ENCODE results near the gene HTR3B. TPM values are rescaled to one million over a fixed set of nuclear protein-coding genes. Genes with fewer than 3 reads are reported as not detected.

Gene HTR3B
- total RNA-seq, 1 donor from 2014 or later: not detected

GRCh38 chr11:113974741-113975470, 70.3 kb downstream of the HTR3B start, which contains the start of gene HTR3A:
TSS of gene HTR3A (plus strand) at chr11:113975108. CDS start at chr11:113975326, 218 bp downstream.
- intact Hi-C loops (cut with DNase I): loop anchor here (5.0 kb wide), 1 partner anchor 78 kb away; no protein-coding TSS in a partner anchor
- ATAC-seq (peak; percentile 95), DNase-seq (ENCODE audit: missing footprints) (peak; percentile 78)

GRCh38 chr11:113977071-113977490, 72.5 kb downstream of the HTR3B start:
- intact Hi-C loops (cut with DNase I): loop anchor here (5.0 kb wide), 1 partner anchor 80 kb away; no protein-coding TSS in a partner anchor
- no peak for ATAC-seq
- no peak for DNase-seq (ENCODE audit: missing footprints)

GRCh38 chr11:113977701-113978100, 73.1 kb downstream of the HTR3B start:
- no peak for ATAC-seq
- intact Hi-C loops (cut with DNase I): loop anchor here (5.0 kb wide), 1 partner anchor 80 kb away; no protein-coding TSS in a partner anchor
- DNase-seq (ENCODE audit: missing footprints): no peak

- DNase-seq (ENCODE audit: missing footprints) (no peak), ATAC-seq (no peak)
- intact Hi-C loops (cut with DNase I): loop anchor here (5.0 kb wide), 1 partner anchor 82 kb away; no protein-coding TSS in a partner anchor
Observed at GRCh38 chr11:113979431-113979830, 74.8 kb downstream of the HTR3B start.

GRCh38 chr11:113980785-113981184, 76.2 kb downstream of the HTR3B start:
- DNase-seq (ENCODE audit: missing footprints): no peak
- intact Hi-C loops (cut with DNase I): no loop called here
- no peak for ATAC-seq

GRCh38 chr11:113982306-113982705, 77.7 kb downstream of the HTR3B start:
- DNase-seq (ENCODE audit: missing footprints): no peak
- ATAC-seq: no peak
- intact Hi-C loops (cut with DNase I): no loop called here

DNA sequence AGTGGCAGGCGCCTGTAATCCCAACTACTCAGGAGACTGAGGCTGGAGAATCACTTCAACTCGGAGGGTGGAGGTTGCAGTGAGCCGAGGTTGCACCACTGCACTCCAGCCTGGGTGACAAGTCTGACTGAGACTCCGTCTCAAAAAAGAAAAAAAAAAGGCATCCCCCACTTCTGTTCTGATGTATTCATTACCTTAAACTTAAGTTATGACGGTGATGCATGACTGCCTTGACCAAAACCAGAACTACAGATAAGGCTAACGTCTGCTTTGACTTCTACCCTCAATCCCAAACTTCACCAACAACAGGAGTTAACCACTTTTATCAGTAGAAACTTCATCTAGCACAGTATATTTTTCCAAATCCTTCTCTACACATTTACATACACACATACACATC, 80.2 kb downstream of the HTR3B start:
- ATAC-seq: no peak
- intact Hi-C loops (cut with DNase I): no loop called here

DNA sequence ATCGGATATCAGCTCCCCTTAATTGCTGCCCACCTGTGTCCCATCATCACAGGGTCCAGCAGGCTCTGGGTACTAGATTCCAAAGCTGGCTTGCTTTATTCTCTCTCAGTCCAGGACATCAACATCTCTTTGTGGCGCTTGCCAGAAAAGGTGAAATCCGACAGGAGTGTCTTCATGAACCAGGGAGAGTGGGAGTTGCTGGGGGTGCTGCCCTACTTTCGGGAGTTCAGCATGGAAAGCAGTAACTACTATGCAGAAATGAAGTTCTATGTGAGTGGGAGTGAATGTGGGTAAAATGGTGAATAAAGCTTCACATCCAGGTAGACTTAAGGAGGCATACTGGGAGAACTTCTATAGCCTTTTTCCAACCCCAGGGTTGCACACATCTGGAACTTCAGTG, 81.3 kb downstream of the HTR3B start:
- intact Hi-C loops (cut with DNase I): no loop called here
- no peak for ATAC-seq
- DNase-seq (ENCODE audit: missing footprints): no peak

More for the DNA sequence above, 80.2 kb downstream of the HTR3B start:
- no peak for DNase-seq (ENCODE audit: missing footprints)

DNA sequence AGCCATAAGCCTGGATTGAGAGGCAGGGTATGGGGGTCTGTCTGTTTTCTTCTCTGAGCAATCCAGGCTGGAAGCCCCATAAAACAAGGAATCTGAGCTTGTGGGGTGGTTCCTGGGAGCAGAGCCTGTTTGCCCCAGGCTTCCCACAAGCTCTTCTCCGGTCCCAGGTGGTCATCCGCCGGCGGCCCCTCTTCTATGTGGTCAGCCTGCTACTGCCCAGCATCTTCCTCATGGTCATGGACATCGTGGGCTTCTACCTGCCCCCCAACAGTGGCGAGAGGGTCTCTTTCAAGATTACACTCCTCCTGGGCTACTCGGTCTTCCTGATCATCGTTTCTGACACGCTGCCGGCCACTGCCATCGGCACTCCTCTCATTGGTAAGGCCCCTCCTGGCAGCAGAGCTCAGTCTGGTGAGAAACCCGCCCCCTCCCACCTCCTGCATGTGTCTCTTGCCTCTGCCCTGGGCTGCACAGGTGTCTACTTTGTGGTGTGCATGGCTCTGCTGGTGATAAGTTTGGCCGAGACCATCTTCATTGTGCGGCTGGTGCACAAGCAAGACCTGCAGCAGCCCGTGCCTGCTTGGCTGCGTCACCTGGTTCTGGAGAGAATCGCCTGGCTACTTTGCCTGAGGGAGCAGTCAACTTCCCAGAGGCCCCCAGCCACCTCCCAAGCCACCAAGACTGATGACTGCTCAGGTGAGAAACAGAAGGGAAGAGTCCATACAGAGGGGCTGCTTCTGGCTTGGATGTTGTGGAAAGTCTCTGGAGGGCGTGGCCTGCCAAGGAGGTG, 82.0 kb downstream of the HTR3B start:
- intact Hi-C loops (cut with DNase I): no loop called here
- ATAC-seq (no peak), DNase-seq (ENCODE audit: missing footprints) (no peak)

GRCh38 chr11:113989381-113989780, 84.8 kb downstream of the HTR3B start:
- intact Hi-C loops (cut with DNase I): no loop called here
- no peak for ATAC-seq
- DNase-seq (ENCODE audit: missing footprints): no peak

- intact Hi-C loops (cut with DNase I): loop anchor here (10.0 kb wide), 1 partner anchor 775 kb away; no protein-coding TSS in a partner anchor
- no peak for DNase-seq (ENCODE audit: missing footprints)
- no peak for ATAC-seq
Observed at GRCh38 chr11:113989916-113990315, 85.3 kb downstream of the HTR3B start.

DNA sequence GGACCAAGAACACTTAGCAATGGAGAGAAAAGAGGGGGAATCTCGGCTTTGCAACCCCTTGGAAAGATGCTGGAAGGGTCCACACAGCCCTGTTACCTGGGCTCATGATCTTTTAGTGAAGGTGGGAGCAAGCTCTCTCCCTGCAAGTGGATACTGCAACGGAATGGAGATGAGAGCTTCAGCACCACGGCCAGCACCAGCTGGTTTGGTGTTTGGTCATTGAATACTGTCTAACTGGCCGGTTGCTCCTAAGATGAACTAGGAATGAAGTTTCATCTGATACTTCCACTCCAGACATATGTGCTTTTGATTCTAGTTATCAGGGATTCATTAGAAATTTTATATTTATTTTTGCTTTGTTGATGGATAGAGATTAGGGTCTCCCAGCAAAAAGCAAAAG, 86.6 kb downstream of the HTR3B start:
- intact Hi-C loops (cut with DNase I): loop anchor here (10.0 kb wide), 1 partner anchor 774 kb away; no protein-coding TSS in a partner anchor

GRCh38 chr11:113991718-113992458, 87.3 kb downstream of the HTR3B start:
- ATAC-seq (no peak), DNase-seq (ENCODE audit: missing footprints) (no peak)
- intact Hi-C loops (cut with DNase I): loop anchor here (10.0 kb wide), 1 partner anchor 773 kb away; no protein-coding TSS in a partner anchor

More for the DNA sequence above, 86.6 kb downstream of the HTR3B start:
- DNase-seq (ENCODE audit: missing footprints) (no peak), ATAC-seq (no peak)

- intact Hi-C loops (cut with DNase I): loop anchor here (10.0 kb wide), 1 partner anchor 772 kb away; no protein-coding TSS in a partner anchor
- ATAC-seq (no peak), DNase-seq (ENCODE audit: missing footprints) (no peak)
Observed at GRCh38 chr11:113992459-113993110, 88.0 kb downstream of the HTR3B start.

DNA sequence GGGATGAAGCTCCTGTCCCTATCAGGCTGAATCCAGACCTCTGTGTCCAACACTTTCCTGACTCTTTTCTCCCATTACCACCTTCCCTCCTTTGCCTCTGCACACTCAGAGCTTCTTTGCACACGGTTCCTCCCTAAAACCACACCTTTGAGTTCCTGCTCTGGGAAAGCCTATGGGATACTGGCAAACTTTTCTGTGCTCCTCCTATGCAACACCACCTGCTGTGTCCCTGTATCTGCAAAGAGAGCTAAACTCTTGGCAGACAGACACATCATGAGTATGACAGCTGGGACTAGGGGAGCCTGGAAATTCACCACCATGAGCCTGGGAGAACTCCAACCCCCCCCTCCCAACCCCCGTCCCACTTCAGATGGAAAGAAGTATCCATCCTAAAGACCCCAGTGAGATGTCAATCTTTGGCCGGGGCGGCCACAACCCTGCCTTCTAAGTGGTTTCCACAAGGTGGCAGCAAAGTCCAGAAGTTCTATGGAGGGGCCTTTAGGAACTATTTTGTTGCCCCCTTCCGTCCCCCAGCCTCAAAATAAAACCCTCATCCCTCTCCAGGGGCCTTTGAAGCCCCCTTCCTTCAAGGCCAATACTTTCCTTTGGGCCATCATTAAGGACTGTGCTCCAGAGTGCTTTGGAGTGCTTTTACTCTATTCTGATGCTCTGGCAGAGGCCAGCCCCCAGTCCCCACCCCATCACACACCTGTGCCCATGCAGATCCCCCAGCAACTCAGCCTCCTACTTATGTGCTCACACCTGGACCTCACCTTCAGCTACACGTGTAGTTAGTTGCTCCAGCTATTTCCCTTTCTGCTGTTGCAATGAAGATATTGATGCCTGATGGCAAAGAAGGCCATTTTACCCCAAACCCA, 89.7 kb downstream of the HTR3B start:
- DNase-seq (ENCODE audit: missing footprints) (no peak), ATAC-seq (peak; percentile 40)
- intact Hi-C loops (cut with DNase I): loop anchor here (1.0 to 10.0 kb wide), 2 partner anchors 267 to 770 kb away; no protein-coding TSS in a partner anchor

Data from Right ventricle myocardium inferior (tissue), 1 donor.